ENCODE data around the gene NUDT1. TPM values are rescaled to one million over a fixed set of nuclear protein-coding genes. Genes with fewer than 3 reads are reported as not detected.

The NUDT1 gene
- total RNA-seq, 1 donor from 2014 or later, result 96.6 TPM

DNA sequence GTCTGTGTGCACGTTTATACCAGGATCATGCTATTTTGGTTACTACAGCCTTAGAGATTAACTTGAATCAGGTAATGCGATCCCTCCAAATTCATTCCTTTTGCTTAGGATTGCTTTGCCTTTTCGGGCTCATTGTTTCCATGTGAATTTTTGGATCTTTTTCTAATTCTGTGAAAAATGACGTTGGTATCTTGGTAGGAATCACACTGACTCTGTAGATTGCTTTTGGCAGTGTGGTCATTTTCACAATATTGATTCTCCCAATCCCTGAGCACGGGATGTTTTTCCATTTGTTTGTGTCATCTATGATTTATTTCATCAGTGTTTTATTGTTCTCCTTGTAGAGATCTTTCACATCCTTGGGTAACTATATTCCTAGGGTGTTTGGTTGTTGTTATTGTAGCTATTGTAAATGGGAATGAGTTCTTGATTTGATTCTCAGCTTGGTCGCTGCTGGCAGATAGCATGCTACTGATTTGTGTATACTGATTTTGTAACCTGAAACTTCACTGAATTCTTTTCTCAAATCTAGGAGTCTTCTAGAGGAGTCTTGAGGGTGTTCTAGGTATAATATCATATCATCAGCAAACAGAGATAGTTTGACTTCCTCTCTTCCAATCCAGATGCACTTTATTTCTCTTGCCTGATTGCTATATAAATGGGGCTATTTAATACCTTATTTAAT, 54.1 kb downstream of the NUDT1 start:
- intact Hi-C loops (cut with micrococcal nuclease), result no loop called here

DNA sequence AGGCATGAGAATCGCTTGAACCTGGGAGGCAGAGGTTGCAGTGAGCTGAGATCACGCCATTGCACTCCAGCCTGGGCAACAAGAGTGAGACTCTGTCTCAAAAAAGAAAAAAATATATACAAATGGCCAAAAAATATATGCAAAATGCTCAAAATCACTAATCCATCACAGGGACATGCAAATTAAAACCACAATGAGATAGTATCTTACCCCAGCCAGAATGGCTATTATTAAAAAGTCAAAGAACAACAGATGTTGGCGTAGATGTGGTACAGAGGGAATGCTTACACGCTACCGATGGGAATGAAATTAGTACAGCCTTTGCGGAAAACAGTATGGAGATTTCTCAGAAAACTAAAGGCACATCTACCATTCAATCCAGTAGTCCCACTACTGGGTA, 54.8 kb downstream of the NUDT1 start:
- intact Hi-C loops (cut with micrococcal nuclease), result no loop called here

DNA sequence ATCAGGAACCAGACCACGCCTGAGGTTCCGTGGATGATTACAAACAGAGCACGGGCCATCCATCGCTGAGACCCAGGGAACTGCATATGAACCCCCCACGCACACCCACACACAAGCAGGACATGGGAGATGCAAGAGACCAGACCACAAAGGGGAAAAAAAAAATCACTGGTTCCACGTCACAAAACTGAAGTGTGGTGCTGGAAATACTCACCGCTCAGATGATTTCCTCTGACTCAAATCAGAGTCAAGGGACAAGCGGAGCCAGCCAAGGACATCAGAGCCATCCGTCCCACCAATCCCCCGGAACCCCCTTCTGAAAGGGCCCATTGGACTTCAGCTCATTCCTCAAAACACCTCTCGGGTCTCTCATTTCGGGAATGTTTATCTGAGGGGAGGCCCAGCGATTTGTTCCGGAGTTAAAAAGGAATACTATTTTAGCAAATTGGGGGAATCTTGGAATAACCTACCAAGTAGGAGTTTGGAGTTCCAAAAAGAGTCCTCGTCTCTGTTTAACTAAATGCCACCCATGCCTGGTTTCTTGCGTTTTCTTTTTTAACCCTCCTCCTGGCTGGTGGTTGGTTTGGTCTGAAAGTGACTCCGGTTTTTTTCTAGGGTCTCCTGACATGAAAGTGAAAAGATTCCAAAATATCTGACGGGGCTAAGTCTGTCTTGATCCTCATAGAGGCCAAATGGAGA, 57.3 kb downstream of the NUDT1 start:
- intact Hi-C loops (cut with micrococcal nuclease), result no loop called here

DNA sequence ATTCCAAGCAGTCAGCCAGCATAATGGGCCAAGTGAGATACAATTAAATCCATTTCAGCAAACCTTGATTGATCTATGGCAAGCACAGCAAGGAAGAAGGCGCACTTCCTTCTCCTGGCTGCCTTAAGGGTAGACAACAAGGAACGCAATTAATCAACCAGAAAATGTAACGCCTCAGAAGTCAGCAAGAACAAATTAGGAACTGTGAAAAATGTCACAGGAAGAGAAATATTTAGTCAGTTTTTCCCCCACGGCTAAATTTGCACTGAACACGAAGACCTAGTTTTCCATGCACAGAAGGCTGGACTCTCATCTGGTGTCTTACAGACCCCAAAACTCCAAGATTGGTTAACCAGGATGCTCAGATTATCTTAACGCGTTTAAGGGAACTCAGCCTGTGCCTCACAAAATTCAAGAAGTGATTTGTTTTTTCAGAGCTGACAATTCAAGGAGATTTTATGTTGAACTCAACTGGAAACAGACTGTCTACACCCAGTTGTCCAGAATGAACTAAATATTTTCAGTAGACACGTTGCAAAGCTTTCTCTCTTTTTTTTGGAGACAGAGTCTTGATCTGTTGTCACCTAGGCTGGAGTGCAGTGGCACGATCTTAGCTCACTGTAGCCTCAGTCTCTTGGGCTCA, 58.0 kb downstream of the NUDT1 start:
- intact Hi-C loops (cut with micrococcal nuclease), result no loop called here

Other genes starting within 250 kb of the NUDT1 start
- 130 and 133 TPM in 2 replicates for gene MAD1L1, start 9.3 kb upstream of the NUDT1 start, total RNA-seq
- 34.0 and 35.3 TPM in 2 replicates for gene MRM2, start within 50 bp of the NUDT1 start, total RNA-seq
- 24.0 and 27.8 TPM in 2 replicates for gene SNX8, start 72.2 kb downstream of the NUDT1 start, total RNA-seq
- 196 and 200 TPM in 2 replicates for gene EIF3B, start 112.6 kb downstream of the NUDT1 start, total RNA-seq
- gene CHST12, start 161.4 kb downstream of the NUDT1 start, total RNA-seq, result 55.6 and 59.6 TPM in 2 replicates
- not detected in 2 replicates for gene GRIFIN, start 234.2 kb downstream of the NUDT1 start, total RNA-seq

Measured in T-helper 2 cell treated with Interferon-gamma antibody and Interleukin-4, amounts not matched to agents 100 ng/mL and 5 ng/mL, for 36 hours (primary cell).